Mucosa of descending colon (tissue), 3 donors: ENCODE results near the gene LAG3. TPM values are rescaled to one million over a fixed set of nuclear protein-coding genes. Genes with fewer than 3 reads are reported as not detected.

ENCODE experiments used
- ATAC-seq: fragments of 200-7000 bp; cut with Tn5 transposase; one replicate; pipeline ENCODE4 v1.9.1; 2020; ENCODE audit warnings: mild to moderate bottlenecking, moderate library complexity
- DNase-seq, 3 donors: peaks; one replicate each; pipeline ENCODE4 v3.0.0-alpha.2; 2020
- H3K36me3 ChIP-seq: fragments of 200-600 bp; one replicate; pipeline ENCODE4 v1.8.0; 2021; ENCODE audit warnings: low read depth, mild to moderate bottlenecking
- H3K4me1 ChIP-seq: fragments of 200-600 bp; one replicate; pipeline ENCODE4 v1.8.0; 2021; ENCODE audit warnings: low read depth, mild to moderate bottlenecking
- H3K4me3 ChIP-seq: fragments of 200-600 bp; one replicate; pipeline ENCODE4 v1.8.0; 2021; ENCODE audit warnings: mild to moderate bottlenecking
- H3K9me3 ChIP-seq: fragments of 200-600 bp; one replicate; pipeline ENCODE4 v1.8.0; 2021; ENCODE audit warnings: mild to moderate bottlenecking
- CTCF ChIP-seq: fragments of 200-600 bp; IDR thresholded peaks from one replicate; pipeline ENCODE4 v1.8.0; 2022; ENCODE audit warnings: antibody characterized with exemption, mild to moderate bottlenecking
- intact Hi-C, 2 donors: fragments of 100-400 bp; cut with DNase I in 1 of 2; cut with micrococcal nuclease in 1 of 2; formaldehyde crosslinking; loops; one replicate each; pipeline versions ENCODE4 v1.11.0 to v1.11.1; 2022; cut with DNase I, micrococcal nuclease
- total RNA-seq, 3 donors: library from RNA; stranded (reverse); fragmentation: NEBNext Ultra II Directional in 2 of 3; extraction: Animal tissue kit (Norgen Biotek cat#: 25700) in 2 of 3; gene quantifications; one replicate each; pipeline versions ENCODE4 v1.2.1 to v1.2.4, GENCODE V29; 2021 to 2023
- donor health status: DM: no; HTN: no; CAD: no; lungs with moderate emphysema.
- donor health status: DM: no; HTN: no; CAD: no.
- donor health status: DM: no; HTN: yes; CAD: no.

The LAG3 gene
- total RNA-seq, 3 donors from 2014 or later = 1.8 to 4.7 (median 2.1) TPM

GRCh38 chr12:6771509-6772330 is 600 bp upstream of the LAG3 start:
- DNase-seq = no peak
- Histone ChIP-seq H3K4me1 (peaks cover 25% of the 10 kb centered on the region), H3K9me3 (no peaks in the 10 kb centered on the region), H3K4me3 (no peak overlapping the region), H3K36me3 (no peaks in the 10 kb centered on the region)
- intact Hi-C loops = no loop called here
- TF ChIP-seq CTCF = no peak
- ATAC-seq = no peak

- H3K4me1 ChIP-seq = peaks cover 20% of the 10 kb centered on the region
- DNase-seq (no peak), ATAC-seq (no peak)
- no peaks in the 10 kb centered on the region for H3K36me3 ChIP-seq
- H3K9me3 ChIP-seq = no peaks in the 10 kb centered on the region
- TF ChIP-seq CTCF = no peak
- no peak overlapping the region for H3K4me3 ChIP-seq
- intact Hi-C loops = no loop called here
Measured at GRCh38 chr12:6772726-6773589, 638 bp downstream of the LAG3 start.

- peaks cover 18% of the 10 kb centered on the region for H3K4me1 ChIP-seq
- H3K36me3 ChIP-seq = no peaks in the 10 kb centered on the region
- H3K4me3 ChIP-seq = no peak overlapping the region
- intact Hi-C loops = no loop called here
- no peaks in the 10 kb centered on the region for H3K9me3 ChIP-seq
- DNase-seq = peak in 1 of 3 donors; percentile 66
- ATAC-seq = peak; percentile 51
- TF ChIP-seq CTCF = no peak
Measured at GRCh38 chr12:6773590-6774351, 1.5 kb downstream of the LAG3 start.

- Histone ChIP-seq H3K4me1 (peaks cover 23% of the 10 kb centered on the region), H3K4me3 (no peak overlapping the region)
- intact Hi-C loops = no loop called here
Measured at GRCh38 chr12:6774499-6775062, 2.3 kb downstream of the LAG3 start.

More at GRCh38 chr12:6774499-6775062, 2.3 kb downstream of the LAG3 start:
- no peak for TF ChIP-seq CTCF
- no peaks in the 10 kb centered on the region for H3K36me3 ChIP-seq
- peak; percentile 1 for ATAC-seq
- DNase-seq = no peak
- no peaks in the 10 kb centered on the region for H3K9me3 ChIP-seq
